Parietal lobe (tissue), 1 donor: ENCODE results near the gene DGKG. TPM values are rescaled to one million over a fixed set of nuclear protein-coding genes. Genes with fewer than 3 reads are reported as not detected.

Experiments used
- total RNA-seq: library from RNA; depleted of rRNA; stranded (reverse); fragments of >200 nt; gene quantifications from one replicate; pipeline ENCODE4 v1.2.3, GENCODE V29; 2014

The DGKG gene
- 10.6 TPM for total RNA-seq

DNA sequence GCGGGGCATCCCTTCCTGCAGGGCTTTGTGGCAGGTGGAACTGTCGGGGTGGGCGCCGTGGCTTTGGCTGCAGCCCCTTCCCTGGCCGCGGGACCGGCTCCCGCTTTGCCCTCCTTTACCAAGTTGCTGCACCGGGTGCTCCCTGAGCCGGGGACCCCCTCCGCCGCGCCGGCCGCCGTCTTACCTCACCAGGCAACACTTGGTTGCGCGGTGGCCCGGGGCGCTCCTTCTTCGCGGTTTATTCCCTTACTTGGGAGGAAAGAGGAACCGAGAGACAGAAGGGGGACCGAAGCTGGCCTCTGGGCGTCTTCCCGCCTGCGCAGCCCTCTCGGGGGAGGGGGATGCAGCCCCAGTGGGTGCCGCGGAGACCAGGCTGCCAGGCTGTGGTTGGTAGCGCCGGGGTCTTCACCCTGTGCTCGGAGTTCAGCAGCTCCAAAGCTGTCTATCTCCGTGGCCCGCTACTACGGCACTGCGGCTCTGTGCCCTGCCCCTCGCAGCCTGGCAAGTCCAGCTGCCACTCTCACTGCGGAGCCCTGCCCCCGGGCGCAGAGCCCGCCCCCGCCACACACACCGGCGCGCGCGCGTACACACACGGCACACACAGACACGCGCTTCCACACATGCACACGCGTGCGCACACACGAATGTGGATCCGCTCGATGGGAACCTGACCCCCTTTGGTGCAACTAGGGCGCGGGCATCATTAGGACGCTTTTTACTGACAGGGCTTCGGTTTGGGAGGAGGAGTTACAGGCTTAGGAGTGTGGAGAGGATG is at the start of gene DGKG:
Gene DGKG (minus strand): TSS at position 473 of the 775 bp plus-strand sequence. CDS start 41,775 bp downstream, outside the sequence.

DNA sequence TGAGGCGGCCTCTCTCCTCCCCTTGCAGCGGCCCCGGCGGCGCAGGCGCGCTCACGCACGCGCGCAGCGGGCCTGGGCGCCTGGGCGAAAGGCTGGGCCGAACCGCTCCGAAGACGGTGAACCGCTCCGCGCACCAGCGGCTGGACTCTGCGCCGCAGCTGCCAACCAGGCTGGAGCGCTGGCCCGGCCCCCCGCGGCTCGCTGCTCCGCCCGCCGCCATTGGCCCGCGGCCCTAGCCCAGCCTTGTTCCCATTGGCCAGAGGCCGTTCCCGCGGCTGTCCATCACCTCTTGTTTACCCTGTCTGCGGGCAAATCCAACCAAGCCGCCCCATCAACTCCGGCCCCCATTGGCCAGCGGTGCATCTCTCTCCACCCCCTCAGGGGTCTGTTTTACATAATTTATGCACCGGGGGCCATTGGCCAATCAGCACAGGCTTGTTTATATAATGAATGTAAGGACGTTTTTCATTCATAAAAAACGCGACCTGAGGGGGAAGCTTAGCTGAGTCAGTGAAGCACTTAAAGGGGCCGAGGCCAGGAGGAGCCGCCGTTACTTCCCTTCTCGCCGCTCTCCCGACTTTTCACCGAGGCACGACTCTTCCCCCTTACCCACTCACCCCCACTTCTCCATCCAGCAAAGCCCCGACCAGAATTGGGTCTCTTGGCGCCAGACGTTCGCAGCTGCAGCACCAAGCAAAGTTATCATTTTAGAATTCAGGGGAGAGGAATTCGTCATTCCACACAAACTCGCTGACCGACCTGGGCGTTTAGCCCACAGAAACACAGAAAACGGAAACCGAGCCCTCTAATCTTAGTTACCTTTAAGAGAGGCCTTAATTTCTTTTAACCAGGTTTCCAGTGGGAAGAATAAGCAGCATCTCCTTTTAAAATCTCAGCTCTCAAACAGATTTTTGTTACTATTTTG is 252.8 kb downstream of the DGKG start, which contains the start of gene ETV5:
Gene ETV5 (minus strand): TSS at position 149 of the 925 bp plus-strand sequence. CDS start 3,221 bp downstream, outside the sequence.

Other genes with a start within 250 kb of the DGKG start
- gene CRYGS, start 182.1 kb upstream of the DGKG start, total RNA-seq = 7.2 TPM
- gene TBCCD1, start 205.1 kb upstream of the DGKG start, total RNA-seq = 41.3 TPM
- gene DNAJB11, start 208.5 kb upstream of the DGKG start, total RNA-seq = 33.2 TPM